Endothelial cell of umbilical vein (primary cell): ENCODE measurements around the gene RASL10B. TPM values are rescaled to one million over a fixed set of nuclear protein-coding genes. Genes with fewer than 3 reads are reported as not detected.

Experiments used
- BruUV-seq: library from RNA; stranded (reverse); fragments of 400-500 nt; replicated peaks from 2 replicates; lab custom pipeline; 2021; lab: Mats Ljungman, UMichigan
- CTCF ChIA-PET: fragments of 300-600, 350-600 bp; sonication (Branson Sonifier 250); formaldehyde crosslinking; loops from one replicate; lab custom pipeline; 2021; ENCODE audit warnings: antibody characterized with exemption, inconsistent platforms; lab: Charles Lee
- POLR2A ChIA-PET: fragments of 300-600, 350-600 bp; sonication (Branson Sonifier 250); formaldehyde crosslinking; loops from one replicate; lab custom pipeline; 2021; ENCODE audit warnings: antibody characterized with exemption, inconsistent platforms; lab: Charles Lee
- DNase-seq: peaks from one replicate; pipeline ENCODE4 v3.0.0-alpha.2; 2011; ENCODE audit warnings: low read depth, low spot score
- FAIRE-seq: peaks from 2 replicates; lab custom pipeline; 2011; peaks lifted over from hg19 to GRCh38; lab: Jason Lieb, UNC
- H2AFZ ChIP-seq: 2 replicates; pipeline ENCODE4 v1.6.0; 2012; ENCODE audit warnings: low read depth, low read length, control low read depth, inconsistent platforms
- H3K27ac ChIP-seq: 2 replicates; pipeline ENCODE4 v1.5.1; 2011; ENCODE audit warnings: low read depth, mild to moderate bottlenecking, control low read depth, low read length, moderate library complexity; ENCODE audit not compliant: insufficient read depth
- H3K27me3 ChIP-seq, 2 experiments: 2 replicates each; pipeline versions ENCODE4 v1.6.0 to v1.6.1; 2011; ENCODE audit warnings: low read length in 2 of 2, mixed read lengths in 1 of 2; ENCODE audit not compliant: control insufficient read depth in 2 of 2, insufficient read depth in 2 of 2
- H3K36me3 ChIP-seq, 2 experiments: 2 replicates in 1 of 2; 3 replicates in 1 of 2; pipeline ENCODE4 v1.5.1; 2011; ENCODE audit warnings: low read length in 2 of 2, mild to moderate bottlenecking in 1 of 2, moderate library complexity in 1 of 2; ENCODE audit not compliant: control insufficient read depth in 2 of 2, insufficient read depth in 2 of 2; ENCODE audit errors: extremely low read depth in 1 of 2
- H3K4me1 ChIP-seq: 3 replicates; pipeline ENCODE4 v1.5.1; 2011; ENCODE audit warnings: mild to moderate bottlenecking, low read length; ENCODE audit not compliant: control insufficient read depth, insufficient read depth; ENCODE audit errors: extremely low read depth
- H3K4me2 ChIP-seq: 2 replicates; pipeline ENCODE4 v1.6.1; 2011; ENCODE audit warnings: low read length, control low read depth, mixed read lengths; ENCODE audit not compliant: insufficient read depth
- H3K4me3 ChIP-seq, 3 experiments: fragments of 200-600 bp in 1 of 3; sonication (generic), shearing (Covaris generic) in 1 of 3; replicated peaks in 1 of 3; 2 replicates each; pipeline ENCODE4 v1.5.1; 2011 to 2016; ENCODE audit warnings: control low read depth in 3 of 3, low read length in 3 of 3, mild to moderate bottlenecking in 2 of 3, inconsistent platforms in 1 of 3, low read depth in 1 of 3, moderate library complexity in 1 of 3; ENCODE audit not compliant: insufficient read depth in 1 of 3
- H3K79me2 ChIP-seq: 2 replicates; pipeline ENCODE4 v1.6.0; 2012; ENCODE audit warnings: low read length, inconsistent platforms; ENCODE audit not compliant: control insufficient read depth, insufficient read depth
- H3K9ac ChIP-seq: replicated peaks from 2 replicates; pipeline ENCODE3; 2011; ENCODE audit warnings: low read length, control low read depth; ENCODE audit not compliant: insufficient read depth; ENCODE audit errors: extremely low read depth
- H3K9me1 ChIP-seq: replicated peaks from 3 replicates; pipeline ENCODE4 v1.6.0; 2011; ENCODE audit warnings: mild to moderate bottlenecking, low read length; ENCODE audit not compliant: control insufficient read depth, insufficient read depth; ENCODE audit errors: extremely low read depth
- H3K9me3 ChIP-seq: replicated peaks from 2 replicates; pipeline ENCODE4 v1.5.1; 2012; ENCODE audit warnings: low read length, inconsistent platforms; ENCODE audit not compliant: control insufficient read depth, insufficient read depth
- H4K20me1 ChIP-seq: replicated peaks from 2 replicates; pipeline ENCODE3; 2011; ENCODE audit warnings: mild to moderate bottlenecking, low read length; ENCODE audit not compliant: control insufficient read depth, insufficient read depth; ENCODE audit errors: extremely low read depth
- EZH2 ChIP-seq: IDR thresholded peaks from 2 replicates; pipeline ENCODE4 v1.6.1; 2012; ENCODE audit warnings: borderline replicate concordance, low read depth, mild to moderate bottlenecking, moderate library complexity, low read length, inconsistent platforms; ENCODE audit not compliant: severe bottlenecking
- FOS ChIP-seq: IDR thresholded peaks from 2 replicates; pipeline ENCODE4 v1.6.1; 2011; ENCODE audit warnings: mild to moderate bottlenecking, low read length, moderate library complexity, borderline replicate concordance; ENCODE audit not compliant: insufficient read depth
- GATA2 ChIP-seq: IDR thresholded peaks from 2 replicates; pipeline ENCODE4 v1.7.0; 2011; ENCODE audit warnings: low read depth, mild to moderate bottlenecking, moderate library complexity, mixed read lengths, low read length; ENCODE audit not compliant: insufficient read length, insufficient read depth
- JUN ChIP-seq: IDR thresholded peaks from 2 replicates; pipeline ENCODE4 v1.6.1; 2011; ENCODE audit warnings: borderline replicate concordance, low read depth; ENCODE audit not compliant: insufficient read length, insufficient read depth
- MYC ChIP-seq: IDR thresholded peaks from one replicate; pipeline ENCODE4 v1.6.1; 2011; ENCODE audit warnings: mild to moderate bottlenecking, low read depth, low read length
- POLR2A ChIP-seq: IDR thresholded peaks from 2 replicates; pipeline ENCODE4 v1.6.1; 2012; ENCODE audit warnings: low read depth, mild to moderate bottlenecking, control low read depth, low read length
- POLR2AphosphoS5 ChIP-seq: IDR thresholded peaks from 2 replicates; pipeline ENCODE4 v1.6.1; 2012; ENCODE audit warnings: low read depth, mild to moderate bottlenecking, control low read depth, low read length, moderate library complexity; ENCODE audit not compliant: insufficient read depth
- dilution Hi-C: fragments of 300-500 bp; cut with MboI; formaldehyde crosslinking; loops from one replicate; pipeline ENCODE4 v1.15.0; 2019; ENCODE audit warnings: low sequenced_read_pairs; ENCODE audit not compliant: extremely low pct_ligation_motif_present
- intact Hi-C: fragments of 100-400 bp; cut with micrococcal nuclease; formaldehyde crosslinking; loops from one replicate; pipeline ENCODE4 v1.10.0; 2022
- polyA plus RNA-seq, 4 experiments: library from polyadenylated mRNA; depleted of rRNA in 3 of 4; stranded (reverse) in 3 of 4; unstranded in 1 of 4; fragments of >200 nt; gene quantifications; 2 replicates each; pipeline versions ENCODE4 v1.2.1 to v1.2.3, GENCODE V29; 2011 to 2012; ENCODE audit warnings: missing spikeins in 1 of 4
- total RNA-seq: library from RNA; stranded (reverse); gene quantifications from 2 replicates; pipeline ENCODE4 v1.2.3, GENCODE V29; 2021
- TF ChIP-seq, protein P1 (sequence below): IDR thresholded peaks from 2 replicates; pipeline ENCODE4 v1.6.1; 2011; ENCODE audit not compliant: insufficient read depth, insufficient read length
- TF ChIP-seq, protein P2 (sequence below), 2 donors: IDR thresholded peaks; 1 replicate in 1 of 2; 2 replicates in 1 of 2; pipeline ENCODE4 v1.5.1; 2011; ENCODE audit warnings: low read length in 2 of 2, mild to moderate bottlenecking in 2 of 2, moderate library complexity in 2 of 2, control low read depth in 1 of 2, inconsistent platforms in 1 of 2, low read depth in 1 of 2; ENCODE audit not compliant: insufficient read depth in 1 of 2; ENCODE audit errors: extremely low read depth in 1 of 2

RASL10B gene
- total and polyA plus RNA-seq, 2 donors (not counting 3 experiments of a cell fraction or from before 2014, with no cell fraction given): 0.19 to 0.71 TPM

DNA sequence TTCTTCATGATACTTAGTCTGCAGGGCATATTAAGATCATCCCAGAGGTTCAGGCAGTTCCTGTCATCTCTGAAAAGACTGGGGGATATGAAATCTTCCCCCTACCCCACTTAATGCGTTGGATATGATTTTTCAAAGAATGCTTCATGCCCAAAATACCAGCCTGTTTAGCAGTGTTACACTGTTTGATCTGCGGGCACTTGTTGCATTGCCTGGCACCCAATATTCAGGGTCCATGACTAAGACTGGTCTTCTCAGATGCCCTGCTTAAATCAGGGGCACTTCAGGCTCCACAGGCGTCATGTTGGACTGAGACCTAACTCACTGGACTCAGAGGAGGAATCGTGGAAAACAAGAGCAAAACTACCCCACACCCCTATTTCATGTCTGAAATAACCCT lies 6.4 kb upstream of the RASL10B start:
- H2AFZ ChIP-seq: no peak overlapping the region
- H3K9ac ChIP-seq: no peak overlapping the region
- H3K27me3 ChIP-seq: no peaks in the 10 kb centered on the region
- TF ChIP-seq EZH2: no peak
- TF ChIP-seq POLR2AphosphoS5: no peak
- TF ChIP-seq, protein P1, sequence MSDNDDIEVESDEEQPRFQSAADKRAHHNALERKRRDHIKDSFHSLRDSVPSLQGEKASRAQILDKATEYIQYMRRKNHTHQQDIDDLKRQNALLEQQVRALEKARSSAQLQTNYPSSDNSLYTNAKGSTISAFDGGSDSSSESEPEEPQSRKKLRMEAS: no peak
- no peak for TF ChIP-seq FOS
- TF ChIP-seq, protein P2, sequence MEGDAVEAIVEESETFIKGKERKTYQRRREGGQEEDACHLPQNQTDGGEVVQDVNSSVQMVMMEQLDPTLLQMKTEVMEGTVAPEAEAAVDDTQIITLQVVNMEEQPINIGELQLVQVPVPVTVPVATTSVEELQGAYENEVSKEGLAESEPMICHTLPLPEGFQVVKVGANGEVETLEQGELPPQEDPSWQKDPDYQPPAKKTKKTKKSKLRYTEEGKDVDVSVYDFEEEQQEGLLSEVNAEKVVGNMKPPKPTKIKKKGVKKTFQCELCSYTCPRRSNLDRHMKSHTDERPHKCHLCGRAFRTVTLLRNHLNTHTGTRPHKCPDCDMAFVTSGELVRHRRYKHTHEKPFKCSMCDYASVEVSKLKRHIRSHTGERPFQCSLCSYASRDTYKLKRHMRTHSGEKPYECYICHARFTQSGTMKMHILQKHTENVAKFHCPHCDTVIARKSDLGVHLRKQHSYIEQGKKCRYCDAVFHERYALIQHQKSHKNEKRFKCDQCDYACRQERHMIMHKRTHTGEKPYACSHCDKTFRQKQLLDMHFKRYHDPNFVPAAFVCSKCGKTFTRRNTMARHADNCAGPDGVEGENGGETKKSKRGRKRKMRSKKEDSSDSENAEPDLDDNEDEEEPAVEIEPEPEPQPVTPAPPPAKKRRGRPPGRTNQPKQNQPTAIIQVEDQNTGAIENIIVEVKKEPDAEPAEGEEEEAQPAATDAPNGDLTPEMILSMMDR (IDR thresholded peaks at IDR 0.05; ENCODE audit: extremely low read depth in 1 of 2, insufficient read depth in 1 of 2, low read depth in 1 of 2, low read length in 2 of 2): no peak
- TF ChIP-seq MYC: no peak
- no peak for TF ChIP-seq POLR2A
- TF ChIP-seq GATA2: no peak
- no peak for TF ChIP-seq JUN
- H3K9me3 ChIP-seq: no peaks in the 10 kb centered on the region
- CTCF ChIA-PET: no interaction called here
- dilution Hi-C loops (loop anchor here (25.0 kb wide), 1 partner anchor 113 kb away; no protein-coding TSS in a partner anchor), intact Hi-C loops (no loop called here)
- no peaks in the 10 kb centered on the region for H4K20me1 ChIP-seq
- DNase-seq: no peak
- no peaks in the 10 kb centered on the region for H3K9me1 ChIP-seq
- H3K36me3 ChIP-seq: peaks cover 16 to 26% of the 10 kb centered on the region in 2 experiments
- no peak for FAIRE-seq
- no peaks in the 10 kb centered on the region for H3K79me2 ChIP-seq
- H3K27ac ChIP-seq: no peak overlapping the region
- POLR2A ChIA-PET: no interaction called here
- no peak overlapping the region for H3K4me3 ChIP-seq
- no peak overlapping the region for H3K4me2 ChIP-seq
- no peaks in the 10 kb centered on the region for H3K4me1 ChIP-seq
- BruUV-seq: no TSS peak
